Ishikawa (cell line): ENCODE data around the gene AQP2.

Experiments
- CEBPB ChIP-seq: IDR thresholded peaks from 2 replicates; pipeline ENCODE4 v1.6.1; 2012
- CREB1 ChIP-seq: IDR thresholded peaks from 2 replicates; pipeline ENCODE4 v1.6.1; 2012; ENCODE audit warnings: low read depth
- EGR1 ChIP-seq: IDR thresholded peaks from 2 replicates; pipeline ENCODE4 v1.6.1; 2012
- EP300 ChIP-seq: IDR thresholded peaks from 2 replicates; pipeline ENCODE4 v1.6.1; 2012; ENCODE audit warnings: borderline replicate concordance
- FOXM1 ChIP-seq: IDR thresholded peaks from 2 replicates; pipeline ENCODE4 v1.6.1; 2012; ENCODE audit warnings: low read depth, borderline replicate concordance
- MAX ChIP-seq: IDR thresholded peaks from 2 replicates; pipeline ENCODE4 v1.6.1; 2012
- NFIC ChIP-seq: IDR thresholded peaks from 2 replicates; pipeline ENCODE4 v1.6.1; 2012
- RAD21 ChIP-seq: IDR thresholded peaks from 2 replicates; pipeline ENCODE4 v1.6.1; 2012; ENCODE audit warnings: low read depth
- REST ChIP-seq: IDR thresholded peaks from 2 replicates; pipeline ENCODE4 v1.6.1; 2012; ENCODE audit warnings: low read depth, mild to moderate bottlenecking
- TAF1 ChIP-seq: IDR thresholded peaks from 2 replicates; pipeline ENCODE4 v1.6.1; 2012; ENCODE audit warnings: low read depth, mild to moderate bottlenecking
- TCF12 ChIP-seq: IDR thresholded peaks from 2 replicates; pipeline ENCODE4 v1.6.1; 2012; ENCODE audit warnings: low read depth
- TEAD4 ChIP-seq: IDR thresholded peaks from 2 replicates; pipeline ENCODE4 v1.6.1; 2012
- YY1 ChIP-seq: IDR thresholded peaks from 2 replicates; pipeline ENCODE4 v1.6.1; 2012; ENCODE audit warnings: low read depth
- ZBTB7A ChIP-seq: IDR thresholded peaks from 2 replicates; pipeline ENCODE4 v1.6.1; 2012; ENCODE audit warnings: low read depth
- TF ChIP-seq, protein P1 (sequence below): IDR thresholded peaks from 2 replicates; pipeline ENCODE4 v1.6.1; 2012

Gene AQP2

DNA sequence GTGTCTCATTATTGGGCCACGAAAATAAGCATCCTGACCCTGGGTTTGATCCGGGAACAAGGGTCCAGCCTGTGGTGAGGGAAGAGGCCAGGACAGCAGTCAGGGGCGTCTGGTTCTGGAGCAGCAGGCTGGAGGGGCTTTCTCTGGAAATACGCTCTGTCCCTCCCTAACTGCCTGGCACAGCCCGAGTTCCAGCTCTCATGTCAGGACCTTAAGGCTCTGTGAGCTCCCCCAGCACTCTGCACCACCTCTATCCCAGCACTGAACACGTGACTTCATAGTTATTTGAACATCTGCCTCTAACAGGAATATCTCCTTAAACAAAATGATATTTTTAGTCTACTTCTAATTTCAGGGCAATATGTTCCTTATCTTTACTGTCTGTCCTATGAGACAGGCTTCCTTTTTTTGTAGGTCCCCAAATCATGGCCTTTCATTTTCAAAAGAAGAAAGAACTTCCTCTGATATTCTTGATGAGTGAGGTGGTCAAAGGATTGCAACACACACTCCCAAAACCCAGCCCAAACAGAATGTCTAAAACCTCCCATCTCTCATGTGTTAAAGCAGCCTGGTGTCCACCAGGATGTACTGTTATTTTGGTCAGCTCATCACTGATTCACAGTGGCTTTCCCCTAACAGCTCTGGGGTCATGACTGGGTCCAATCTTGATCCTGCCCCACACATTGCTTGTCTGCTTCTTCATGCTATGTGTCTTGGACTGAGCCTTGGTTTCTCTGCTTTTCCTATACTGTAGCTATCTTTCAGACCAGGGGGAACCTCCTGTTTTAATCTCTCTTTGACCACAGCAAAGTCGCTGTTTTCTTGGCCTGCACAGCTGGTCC is 31.9 kb downstream of the AQP2 start:
- TF ChIP-seq FOXM1 (no peak), CEBPB (no peak), TEAD4 (no peak), RAD21 (no peak), ZBTB7A (no peak), CREB1 (no peak), TAF1 (no peak), TCF12 (no peak), EP300 (no peak), YY1 (no peak), EGR1 (no peak), MAX (no peak)
- TF ChIP-seq, protein P1, sequence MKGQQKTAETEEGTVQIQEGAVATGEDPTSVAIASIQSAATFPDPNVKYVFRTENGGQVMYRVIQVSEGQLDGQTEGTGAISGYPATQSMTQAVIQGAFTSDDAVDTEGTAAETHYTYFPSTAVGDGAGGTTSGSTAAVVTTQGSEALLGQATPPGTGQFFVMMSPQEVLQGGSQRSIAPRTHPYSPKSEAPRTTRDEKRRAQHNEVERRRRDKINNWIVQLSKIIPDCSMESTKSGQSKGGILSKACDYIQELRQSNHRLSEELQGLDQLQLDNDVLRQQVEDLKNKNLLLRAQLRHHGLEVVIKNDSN: no peak

- TF ChIP-seq TEAD4 (no peak), TAF1 (no peak), REST (no peak), CREB1 (no peak), RAD21 (no peak), ZBTB7A (no peak), CEBPB (no peak), TCF12 (no peak), EP300 (no peak), NFIC (no peak), FOXM1 (no peak), EGR1 (no peak), MAX (no peak)
- TF ChIP-seq, protein P1: no peak
Measured at GRCh38 chr12:49983892-49984291, 33.4 kb downstream of the AQP2 start.

DNA sequence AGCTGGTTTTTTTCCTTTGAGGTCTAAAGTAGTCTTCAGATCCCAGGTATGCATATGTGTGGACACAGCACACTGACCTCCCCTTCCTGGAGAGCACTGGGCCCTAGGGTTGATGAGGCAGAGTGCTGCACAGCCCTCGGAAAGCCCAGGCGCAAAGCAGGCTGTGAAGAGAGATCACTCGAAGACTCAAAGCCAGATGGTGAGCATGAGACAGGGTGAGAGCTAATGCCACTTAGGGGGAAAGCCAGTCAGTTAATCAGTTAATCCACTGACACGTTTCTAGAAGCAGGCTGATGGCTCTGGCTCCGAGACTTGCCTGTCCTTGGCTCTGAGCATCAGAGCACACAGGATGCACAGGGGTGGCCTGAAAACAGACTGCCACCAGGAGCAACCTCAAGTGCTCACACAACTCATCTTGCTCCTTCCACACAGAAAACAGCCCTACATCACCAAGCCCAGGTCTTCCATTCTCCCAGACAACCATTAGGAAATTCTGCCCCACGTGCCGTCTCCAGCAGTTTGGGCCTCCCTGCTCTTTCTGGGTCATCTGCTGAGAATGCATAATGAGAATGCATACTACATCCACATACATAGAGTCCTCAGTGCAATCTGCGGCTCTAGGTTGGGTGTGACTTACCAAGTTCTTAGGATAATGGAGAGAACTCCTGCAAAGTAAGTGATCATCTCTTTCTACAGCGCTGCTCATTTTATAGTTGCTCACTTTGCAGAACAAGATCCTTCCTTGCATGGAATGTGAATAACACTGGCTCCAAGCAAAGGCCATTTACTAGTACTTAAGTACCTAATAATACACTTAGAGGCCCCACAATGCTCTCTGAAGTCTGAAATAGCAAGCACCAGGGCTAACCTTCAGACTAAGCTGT is 34.2 kb downstream of the AQP2 start:
- TF ChIP-seq EP300 (no peak), CREB1 (no peak), TEAD4 (no peak), MAX (no peak), NFIC (no peak), EGR1 (no peak), TCF12 (no peak), FOXM1 (no peak)

DNA sequence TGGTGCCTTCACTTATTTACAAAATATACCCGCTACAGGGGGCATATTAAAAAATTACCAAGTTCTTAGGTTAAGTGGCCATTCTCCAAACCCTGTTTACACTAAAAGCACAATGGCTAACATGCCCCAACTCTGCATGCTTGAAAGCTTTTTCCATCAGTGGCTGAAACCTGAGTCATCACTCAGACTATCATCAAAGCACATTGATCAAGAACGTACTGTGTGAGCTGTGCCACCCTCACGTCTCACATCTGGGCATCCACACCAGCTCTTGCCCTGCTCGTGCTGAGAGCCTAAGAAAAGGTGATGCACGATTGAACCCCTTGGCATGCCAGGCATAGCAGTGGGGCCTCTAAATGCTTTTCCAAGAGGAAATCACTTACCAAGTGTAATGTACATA is 35.4 kb downstream of the AQP2 start:
- TF ChIP-seq CEBPB (no peak), NFIC (no peak), ZBTB7A (no peak), REST (no peak), TCF12 (no peak), FOXM1 (no peak), TEAD4 (no peak), MAX (no peak)
- TF ChIP-seq, protein P1: no peak
